Fibroblast of pulmonary artery (primary cell): ENCODE measurements around the gene WDR54.
A peak's percentile ranks its signal among the peaks of the same experiment; 100 is the strongest.

Experiments used
- DNase-seq: peaks from one replicate; pipeline ENCODE4 v3.0.0-alpha.2; 2010; ENCODE audit warnings: low read depth
- H3K4me3 ChIP-seq: replicated peaks from 2 replicates; pipeline ENCODE4 v1.5.1; 2011; ENCODE audit warnings: low read depth, mild to moderate bottlenecking, control low read depth, low read length, moderate library complexity
- TF ChIP-seq, protein P1 (sequence below): IDR thresholded peaks from 2 replicates; pipeline ENCODE4 v1.5.1; 2011; ENCODE audit warnings: mild to moderate bottlenecking, control low read depth, low read length, inconsistent platforms; ENCODE audit errors: missing control alignments

Gene WDR54

DNA sequence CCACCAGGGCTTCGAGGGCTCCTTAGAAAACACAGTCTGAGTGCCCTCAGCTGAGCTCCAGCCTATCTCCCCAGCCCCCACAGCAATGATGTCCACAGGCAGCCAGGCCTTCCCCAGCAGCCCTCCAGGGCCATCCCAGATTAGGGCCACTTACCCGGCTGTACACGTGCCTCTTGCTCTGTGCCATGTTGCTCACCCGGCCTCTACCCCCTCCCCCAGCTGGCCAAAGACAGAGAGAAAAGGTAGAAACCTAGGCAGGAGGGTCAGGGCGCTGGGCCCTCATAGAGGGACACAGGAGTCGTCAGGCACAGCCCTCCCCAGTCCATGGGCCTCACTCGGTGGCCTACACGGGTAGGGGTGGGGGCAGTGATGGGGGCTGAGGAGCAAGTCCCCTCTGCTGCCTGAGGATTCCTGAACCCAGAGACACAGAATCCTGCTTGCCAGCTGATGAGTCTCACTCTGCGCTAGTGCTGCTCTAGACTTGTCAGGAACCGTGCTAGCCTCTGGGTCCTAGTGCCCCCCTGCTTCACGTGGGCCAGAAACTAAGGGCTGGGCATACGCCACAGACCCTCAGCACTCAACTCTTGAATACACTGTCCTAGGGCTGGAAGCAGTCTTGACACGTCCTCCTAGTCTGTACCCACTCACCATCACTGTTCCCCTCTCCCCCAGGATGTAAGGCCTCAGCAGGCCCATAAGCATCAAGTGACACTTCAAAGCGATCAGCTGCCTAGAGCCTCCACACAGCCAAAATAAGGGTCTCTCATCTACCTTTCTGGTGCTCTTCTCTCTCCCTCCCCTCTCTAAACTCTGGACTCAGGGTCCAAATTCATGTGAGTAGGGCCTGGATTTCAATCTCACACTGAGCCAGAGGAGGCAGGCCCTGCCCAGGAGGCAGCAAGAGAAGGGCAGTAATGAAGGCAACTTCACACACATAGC is 41.4 kb upstream of the WDR54 start, which contains the start of gene DCTN1:
DCTN1 (minus strand) TSS at position 461 of the 939 bp plus-strand sequence; CDS start at position 187, 274 bp downstream.
- TF ChIP-seq, protein P1, sequence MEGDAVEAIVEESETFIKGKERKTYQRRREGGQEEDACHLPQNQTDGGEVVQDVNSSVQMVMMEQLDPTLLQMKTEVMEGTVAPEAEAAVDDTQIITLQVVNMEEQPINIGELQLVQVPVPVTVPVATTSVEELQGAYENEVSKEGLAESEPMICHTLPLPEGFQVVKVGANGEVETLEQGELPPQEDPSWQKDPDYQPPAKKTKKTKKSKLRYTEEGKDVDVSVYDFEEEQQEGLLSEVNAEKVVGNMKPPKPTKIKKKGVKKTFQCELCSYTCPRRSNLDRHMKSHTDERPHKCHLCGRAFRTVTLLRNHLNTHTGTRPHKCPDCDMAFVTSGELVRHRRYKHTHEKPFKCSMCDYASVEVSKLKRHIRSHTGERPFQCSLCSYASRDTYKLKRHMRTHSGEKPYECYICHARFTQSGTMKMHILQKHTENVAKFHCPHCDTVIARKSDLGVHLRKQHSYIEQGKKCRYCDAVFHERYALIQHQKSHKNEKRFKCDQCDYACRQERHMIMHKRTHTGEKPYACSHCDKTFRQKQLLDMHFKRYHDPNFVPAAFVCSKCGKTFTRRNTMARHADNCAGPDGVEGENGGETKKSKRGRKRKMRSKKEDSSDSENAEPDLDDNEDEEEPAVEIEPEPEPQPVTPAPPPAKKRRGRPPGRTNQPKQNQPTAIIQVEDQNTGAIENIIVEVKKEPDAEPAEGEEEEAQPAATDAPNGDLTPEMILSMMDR = no peak
- peak; percentile 67 for DNase-seq
- peak within 1 kb of the TSS; percentile 54 for H3K4me3 ChIP-seq

DNA sequence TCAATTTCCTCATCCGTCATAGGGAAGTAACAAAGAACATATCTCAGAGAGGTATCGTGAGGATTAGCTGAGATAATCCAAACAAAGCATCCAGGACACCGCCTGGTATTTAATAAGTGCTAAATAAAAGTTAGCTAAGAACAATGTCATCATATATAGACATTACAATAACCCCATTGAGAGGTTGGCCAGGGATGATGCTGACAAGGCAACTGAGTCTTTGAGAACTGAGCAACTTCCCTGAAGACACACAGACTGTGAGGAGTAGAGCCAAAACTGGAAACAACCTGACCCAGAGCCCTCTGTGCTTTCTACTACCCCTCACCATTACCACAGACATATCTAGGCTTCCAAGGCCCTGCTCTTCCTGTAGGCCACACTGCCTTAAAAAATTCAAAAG is 39.8 kb upstream of the WDR54 start:
- no peak for DNase-seq
- H3K4me3 ChIP-seq = no peak overlapping the region
- TF ChIP-seq, protein P1 = no peak

DNA sequence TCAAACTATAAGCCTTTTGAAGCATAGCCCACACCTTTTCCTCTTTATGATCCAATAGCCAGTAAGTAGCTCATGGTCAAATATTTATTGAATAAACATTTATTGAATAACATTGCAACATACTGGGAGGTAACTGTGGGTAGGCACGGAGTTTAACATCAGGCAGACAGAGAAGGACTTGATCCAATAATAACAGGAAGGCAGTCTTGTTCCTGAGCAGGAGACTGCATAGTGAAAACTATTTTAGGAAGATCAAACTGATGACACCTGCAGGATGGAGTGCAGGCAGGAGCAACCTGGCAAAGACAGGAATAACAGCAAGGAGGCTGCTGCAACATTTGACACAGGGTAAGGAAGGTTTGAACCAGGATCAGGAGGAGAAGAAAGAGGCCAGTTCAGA is 38.3 kb upstream of the WDR54 start:
- peak; percentile 65 for DNase-seq
- TF ChIP-seq, protein P1 = no peak

DNA sequence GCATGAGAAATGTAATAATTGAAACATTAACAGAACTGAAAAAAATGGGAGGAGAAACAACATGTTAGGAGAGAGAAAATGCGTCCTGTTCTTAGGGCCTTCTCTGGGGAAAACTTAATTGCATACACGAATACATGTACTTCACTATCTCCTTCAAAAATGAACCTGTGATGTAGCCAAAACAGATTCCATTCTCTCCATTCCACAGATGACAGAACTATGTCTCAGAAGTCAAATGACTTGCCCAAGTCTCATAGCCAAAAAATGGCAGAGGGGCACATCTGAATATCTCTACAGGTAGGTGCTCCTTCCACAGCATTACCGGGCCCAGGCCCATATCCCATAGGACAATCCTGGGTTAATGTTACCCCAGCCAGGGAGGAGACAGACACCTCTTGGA is 37.5 kb upstream of the WDR54 start:
- H3K4me3 ChIP-seq = no peak overlapping the region
- peak; percentile 38 for DNase-seq
- TF ChIP-seq, protein P1 = no peak

More for the DNA sequence above, 38.3 kb upstream of the WDR54 start:
- H3K4me3 ChIP-seq = no peak overlapping the region

DNA sequence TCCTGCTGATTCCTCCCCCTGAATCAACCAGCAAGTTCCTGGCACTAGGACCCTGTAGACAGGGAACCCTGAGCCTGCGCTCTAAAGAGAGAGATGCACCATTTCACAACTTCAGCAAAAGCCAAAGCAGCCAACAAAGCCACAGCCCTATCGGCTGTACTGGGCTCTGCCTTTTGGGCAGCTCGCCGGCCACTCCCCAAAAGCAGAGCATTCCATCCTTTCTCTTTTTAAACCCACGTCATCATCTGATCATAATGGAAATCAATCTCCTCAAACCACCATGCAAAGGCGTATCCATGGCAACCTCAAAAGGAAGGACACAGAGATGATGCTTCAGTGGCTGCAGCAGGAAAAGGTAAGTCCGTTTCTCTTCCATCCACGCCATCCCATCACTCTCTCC is 36.1 kb upstream of the WDR54 start:
- H3K4me3 ChIP-seq = no peak overlapping the region
- no peak for DNase-seq
- TF ChIP-seq, protein P1 = no peak

DNA sequence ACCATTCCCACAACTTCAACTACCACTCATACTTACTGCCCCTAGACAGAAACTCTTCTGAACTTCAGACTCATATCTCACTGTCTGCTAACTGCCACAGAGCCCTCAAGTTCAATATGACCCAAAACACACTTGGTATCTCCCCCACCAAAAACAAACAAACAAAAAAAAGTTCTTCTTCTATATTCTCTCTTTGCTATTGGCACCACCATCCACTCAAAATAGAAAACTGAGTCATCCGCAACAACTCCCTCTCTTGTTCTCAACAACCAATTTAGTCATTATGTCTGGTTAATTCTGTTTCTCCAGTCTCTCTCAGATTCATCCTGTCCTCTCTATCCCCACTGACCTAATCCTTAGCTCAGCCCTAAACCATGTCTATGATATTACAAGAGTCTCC is 34.2 kb upstream of the WDR54 start:
- DNase-seq = no peak
- TF ChIP-seq, protein P1 = no peak
- no peak overlapping the region for H3K4me3 ChIP-seq
